Measurements from ENCODE around the gene MT1F.

GRCh38 chr16:56686758-56687157 lies 29.0 kb downstream of the MT1F start:
- TF ChIP-seq EZH2 (IDR thresholded peaks at IDR 0.05) = no peak
- no peak for TF ChIP-seq POLR2AphosphoS5 (IDR thresholded peaks at IDR 0.05; ENCODE audit: borderline replicate concordance, low read depth, low read length)

Measured in SK-N-MC (cell line).